Stromal cell of bone marrow (primary cell): ENCODE data around the gene INO80C.
A peak's percentile ranks its signal among the peaks of the same experiment; 100 is the strongest.
"Not testable (repeated sequence)": the region's sequence is repeated elsewhere in the genome, so short reads cannot be mapped to it uniquely, and the experiment has no call there.

ENCODE experiments used
- DNase-seq: peaks from one replicate; pipeline ENCODE4 v3.0.0-alpha.2; 2012; ENCODE audit warnings: low read depth

The INO80C gene

GRCh38 chr18:35459997-35460396, 37.8 kb downstream of the INO80C start:
- no peak for DNase-seq

- DNase-seq: no peak
These were observed 38.9 kb downstream of the INO80C start for GRCh38 chr18:35458677-35459441.

GRCh38 chr18:35458271-35458670, 39.5 kb downstream of the INO80C start:
- DNase-seq: no peak

- DNase-seq: no peak
These were observed 40.5 kb downstream of the INO80C start for GRCh38 chr18:35457140-35457704.

GRCh38 chr18:35455926-35456763, 41.6 kb downstream of the INO80C start:
- peak; percentile 59 for DNase-seq

- no peak for DNase-seq
These were observed 43.0 kb downstream of the INO80C start for GRCh38 chr18:35454803-35455202.

- not testable (repeated sequence) for DNase-seq
These were observed 44.7 kb downstream of the INO80C start for GRCh38 chr18:35453065-35453464.

- no peak for DNase-seq
These were observed 45.8 kb downstream of the INO80C start for GRCh38 chr18:35451916-35452315.

GRCh38 chr18:35451032-35451431, 46.7 kb downstream of the INO80C start:
- DNase-seq: no peak

- DNase-seq: no peak
These were observed 53.1 kb downstream of the INO80C start for GRCh38 chr18:35444636-35445035.

GRCh38 chr18:35443847-35444246, 53.9 kb downstream of the INO80C start:
- DNase-seq: no peak

- no peak for DNase-seq
These were observed 54.3 kb downstream of the INO80C start for GRCh38 chr18:35443434-35443833.

- no peak for DNase-seq
These were observed 55.1 kb downstream of the INO80C start for GRCh38 chr18:35442701-35443100.

GRCh38 chr18:35441857-35442595, 55.7 kb downstream of the INO80C start:
- no peak for DNase-seq

GRCh38 chr18:35438480-35439234, 59.1 kb downstream of the INO80C start:
- DNase-seq: no peak

GRCh38 chr18:35437836-35438235, 59.9 kb downstream of the INO80C start:
- no peak for DNase-seq

GRCh38 chr18:35436076-35436649, 61.6 kb downstream of the INO80C start:
- DNase-seq: peak; percentile 81

- DNase-seq: no peak
These were observed 62.4 kb downstream of the INO80C start for GRCh38 chr18:35435401-35435800.

- peak; percentile 83 for DNase-seq
These were observed 65.2 kb downstream of the INO80C start for GRCh38 chr18:35432565-35433001.

- DNase-seq: no peak
These were observed 66.4 kb downstream of the INO80C start for GRCh38 chr18:35431374-35431741.

- DNase-seq: no peak
These were observed 66.9 kb downstream of the INO80C start for GRCh38 chr18:35430721-35431373.
